GM12865 (cell line): Measurements from ENCODE around the gene NUP54.
A peak's percentile ranks its signal among the peaks of the same experiment; 100 is the strongest.

ENCODE experiments used
- DNase-seq: peaks from one replicate; pipeline ENCODE4 v3.0.0; 2010; ENCODE audit warnings: low read depth
- H3K4me3 ChIP-seq: 2 replicates; pipeline ENCODE4 v1.5.1; 2011; ENCODE audit warnings: mild to moderate bottlenecking, low read depth, low read length, control low read depth
- TF ChIP-seq, protein P1 (sequence below): IDR thresholded peaks from 2 replicates; pipeline ENCODE4 v1.5.1; 2011; ENCODE audit warnings: low read length, control low read depth, low read depth, inconsistent platforms; ENCODE audit not compliant: insufficient read depth; ENCODE audit errors: missing control alignments

Gene NUP54

GRCh38 chr4:76078033-76078613 lies 70.1 kb downstream of the NUP54 start:
- no peak for DNase-seq
- TF ChIP-seq, protein P1, sequence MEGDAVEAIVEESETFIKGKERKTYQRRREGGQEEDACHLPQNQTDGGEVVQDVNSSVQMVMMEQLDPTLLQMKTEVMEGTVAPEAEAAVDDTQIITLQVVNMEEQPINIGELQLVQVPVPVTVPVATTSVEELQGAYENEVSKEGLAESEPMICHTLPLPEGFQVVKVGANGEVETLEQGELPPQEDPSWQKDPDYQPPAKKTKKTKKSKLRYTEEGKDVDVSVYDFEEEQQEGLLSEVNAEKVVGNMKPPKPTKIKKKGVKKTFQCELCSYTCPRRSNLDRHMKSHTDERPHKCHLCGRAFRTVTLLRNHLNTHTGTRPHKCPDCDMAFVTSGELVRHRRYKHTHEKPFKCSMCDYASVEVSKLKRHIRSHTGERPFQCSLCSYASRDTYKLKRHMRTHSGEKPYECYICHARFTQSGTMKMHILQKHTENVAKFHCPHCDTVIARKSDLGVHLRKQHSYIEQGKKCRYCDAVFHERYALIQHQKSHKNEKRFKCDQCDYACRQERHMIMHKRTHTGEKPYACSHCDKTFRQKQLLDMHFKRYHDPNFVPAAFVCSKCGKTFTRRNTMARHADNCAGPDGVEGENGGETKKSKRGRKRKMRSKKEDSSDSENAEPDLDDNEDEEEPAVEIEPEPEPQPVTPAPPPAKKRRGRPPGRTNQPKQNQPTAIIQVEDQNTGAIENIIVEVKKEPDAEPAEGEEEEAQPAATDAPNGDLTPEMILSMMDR, result no peak

DNA sequence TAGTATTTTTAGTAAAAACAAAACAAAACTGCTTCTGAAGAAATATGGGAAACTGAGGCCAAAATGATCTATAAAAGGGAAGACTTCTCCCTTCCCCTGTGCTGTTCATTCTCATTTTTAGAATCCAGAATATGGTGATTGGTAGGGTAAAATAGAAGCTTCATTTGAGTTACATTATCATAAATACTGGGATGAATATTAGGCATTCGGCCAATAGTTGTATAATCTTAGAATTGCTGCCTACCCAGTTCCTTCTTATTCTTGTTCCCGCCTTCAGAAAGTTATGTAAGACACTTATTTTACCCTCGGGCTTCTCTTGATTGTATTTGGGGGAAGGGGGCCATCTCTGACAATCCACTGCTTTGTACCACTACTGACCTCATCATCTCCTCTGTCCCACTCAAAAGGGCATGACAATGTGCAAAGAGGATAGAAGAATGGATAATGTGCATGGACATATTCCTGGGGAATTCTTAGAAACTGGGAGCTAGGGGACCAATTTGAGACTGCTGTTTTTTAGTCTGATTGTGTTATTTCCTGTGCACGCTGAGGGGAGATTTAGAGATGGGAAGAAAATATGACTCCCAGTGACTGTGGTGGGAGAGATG lies 73.1 kb downstream of the NUP54 start:
- no peak overlapping the region for H3K4me3 ChIP-seq
- TF ChIP-seq, protein P1, result no peak
- DNase-seq, result no peak

More at GRCh38 chr4:76078033-76078613, 70.1 kb downstream of the NUP54 start:
- no peak overlapping the region for H3K4me3 ChIP-seq

DNA sequence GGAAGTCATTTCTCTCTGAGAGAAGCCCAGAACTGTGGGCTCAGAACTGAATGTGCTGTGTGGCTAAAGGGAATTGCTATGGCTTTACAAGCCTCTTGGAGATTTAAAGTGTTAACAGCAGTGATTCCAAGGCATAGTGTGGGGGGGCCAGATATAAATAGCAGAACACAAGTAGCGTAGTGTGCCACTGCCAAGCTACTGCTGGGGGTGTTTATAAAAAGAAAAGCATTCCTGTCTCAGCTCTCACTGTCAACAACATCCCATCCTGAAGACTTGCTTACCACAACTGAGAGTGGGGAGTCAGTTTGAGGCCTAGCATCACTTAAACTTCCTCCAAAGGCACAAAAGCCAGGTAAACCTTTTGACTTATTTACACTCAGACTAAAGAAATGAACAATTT lies 73.7 kb downstream of the NUP54 start, which contains the start of gene ART3:
TSS of gene ART3 (plus strand) at position 242 of the 400 bp plus-strand sequence. CDS start 1,181 bp downstream, outside the sequence.
- TF ChIP-seq, protein P1, result no peak
- DNase-seq, result no peak

GRCh38 chr4:76072760-76073159 lies 75.4 kb downstream of the NUP54 start:
- DNase-seq, result no peak
- H3K4me3 ChIP-seq, result no peak overlapping the region
- TF ChIP-seq, protein P1, result no peak

More for the DNA sequence above, 73.7 kb downstream of the NUP54 start, which contains the start of gene ART3:
- no peak within 1 kb of the TSS for H3K4me3 ChIP-seq

- TF ChIP-seq, protein P1, result peak; percentile 83
- DNase-seq, result peak; percentile 81
Observed at GRCh38 chr4:76067652-76068286, 80.4 kb downstream of the NUP54 start.

GRCh38 chr4:76066546-76066945 lies 81.7 kb downstream of the NUP54 start:
- TF ChIP-seq, protein P1, result no peak
- no peak overlapping the region for H3K4me3 ChIP-seq
- no peak for DNase-seq

More at GRCh38 chr4:76067652-76068286, 80.4 kb downstream of the NUP54 start:
- no peak overlapping the region for H3K4me3 ChIP-seq
